Keratinocyte (primary cell): ENCODE measurements around the gene MDGA2. TPM values are rescaled to one million over a fixed set of nuclear protein-coding genes. Genes with fewer than 3 reads are reported as not detected.

ENCODE experiments used
- DNase-seq: peaks from one replicate; pipeline ENCODE4 v3.0.0-alpha.2; 2011; ENCODE audit warnings: low read depth, missing footprints, low spot score
- FAIRE-seq: peaks from 2 replicates; lab custom pipeline; 2011; peaks lifted over from hg19 to GRCh38; lab: Jason Lieb, UNC
- H2AFZ ChIP-seq: 2 replicates; pipeline ENCODE4 v1.6.0; 2012; ENCODE audit warnings: low read length, control low read depth, inconsistent platforms; ENCODE audit not compliant: control insufficient read depth
- H3K27ac ChIP-seq: 2 replicates; pipeline ENCODE4 v1.5.1; 2011; ENCODE audit warnings: low read length; ENCODE audit not compliant: control insufficient read depth, insufficient read depth
- H3K27me3 ChIP-seq: 3 replicates; pipeline ENCODE4 v1.6.0; 2011; ENCODE audit warnings: low read length; ENCODE audit not compliant: control insufficient read depth, insufficient read depth; ENCODE audit errors: extremely low read depth
- H3K36me3 ChIP-seq, 2 experiments: 2 replicates in 1 of 2; 3 replicates in 1 of 2; pipeline ENCODE4 v1.5.1; 2011; ENCODE audit warnings: low read length in 2 of 2, mild to moderate bottlenecking in 1 of 2; ENCODE audit not compliant: control insufficient read depth in 2 of 2, insufficient read depth in 2 of 2; ENCODE audit errors: extremely low read depth in 1 of 2
- H3K4me1 ChIP-seq: 3 replicates; pipeline ENCODE4 v1.5.1; 2011; ENCODE audit warnings: low read length; ENCODE audit not compliant: control insufficient read depth, insufficient read depth; ENCODE audit errors: extremely low read depth
- H3K4me2 ChIP-seq: 3 replicates; pipeline ENCODE4 v1.6.0; 2011; ENCODE audit warnings: low read depth, low read length; ENCODE audit not compliant: control insufficient read depth, insufficient read depth; ENCODE audit errors: extremely low read depth
- H3K4me3 ChIP-seq, 3 experiments: fragments of 200-600 bp in 1 of 3; sonication (generic) in 1 of 3; 2 replicates in 2 of 3; 3 replicates in 1 of 3; pipeline ENCODE4 v1.5.1; 2011 to 2016; ENCODE audit warnings: low read length in 3 of 3, mild to moderate bottlenecking in 3 of 3, control low read depth in 2 of 3, inconsistent platforms in 1 of 3, low read depth in 1 of 3, mixed read lengths in 1 of 3, mixed run types in 1 of 3, moderate library complexity in 1 of 3; ENCODE audit not compliant: control insufficient read depth in 2 of 3, insufficient read depth in 2 of 3; ENCODE audit errors: extremely low read depth in 1 of 3
- H3K79me2 ChIP-seq: 2 replicates; pipeline ENCODE4 v1.6.0; 2012; ENCODE audit warnings: low read length; ENCODE audit not compliant: control insufficient read depth, insufficient read depth
- H3K9ac ChIP-seq: 3 replicates; pipeline ENCODE4 v1.6.0; 2011; ENCODE audit warnings: low read length; ENCODE audit not compliant: control insufficient read depth, insufficient read depth; ENCODE audit errors: extremely low read depth
- H3K9me1 ChIP-seq: 3 replicates; pipeline ENCODE4 v1.6.0; 2011; ENCODE audit warnings: low read length; ENCODE audit not compliant: control insufficient read depth, insufficient read depth; ENCODE audit errors: extremely low read depth
- H3K9me3 ChIP-seq: 2 replicates; pipeline ENCODE4 v1.5.1; 2012; ENCODE audit warnings: low read depth, low read length; ENCODE audit not compliant: control insufficient read depth
- H4K20me1 ChIP-seq: 3 replicates; pipeline ENCODE4 v1.6.0; 2011; ENCODE audit warnings: low read length; ENCODE audit not compliant: control insufficient read depth, insufficient read depth; ENCODE audit errors: extremely low read depth
- CTCF ChIP-seq, 3 experiments: IDR thresholded peaks in 1 of 3; conservative IDR thresholded peaks in 1 of 3; optimal IDR thresholded peaks in 1 of 3; 2 replicates in 2 of 3; 3 replicates in 1 of 3; pipeline versions ENCODE3 to v1.5.1; 2011; ENCODE audit warnings: low read length in 3 of 3, mild to moderate bottlenecking in 3 of 3, moderate library complexity in 2 of 3, control low read depth in 1 of 3, inconsistent platforms in 1 of 3; ENCODE audit not compliant: insufficient read depth in 2 of 3; ENCODE audit errors: extremely low read depth in 1 of 3
- EZH2 ChIP-seq: IDR thresholded peaks from one replicate; pipeline ENCODE4 v1.6.1; 2012; ENCODE audit warnings: inconsistent platforms, mild to moderate bottlenecking, low read length, moderate library complexity
- dilution Hi-C: fragments of 300-500 bp; cut with MboI; formaldehyde crosslinking; loops from one replicate; pipeline ENCODE4 v1.7.0; 2020; ENCODE audit warnings: low sequenced_read_pairs; ENCODE audit not compliant: extremely low pct_ligation_motif_present
- polyA plus RNA-seq, 5 experiments: library from polyadenylated mRNA; depleted of rRNA in 3 of 5; stranded (reverse) in 3 of 5; stranded (forward) in 1 of 5; unstranded in 1 of 5; fragments of >200 nt; gene quantifications; 1 replicate in 1 of 5; 2 replicates in 3 of 5; 3 replicates in 1 of 5; pipeline versions ENCODE4 v1.2.1 to v1.2.3, GENCODE V29; 2011 to 2012; ENCODE audit warnings: missing spikeins in 2 of 5, low read depth in 1 of 5, low replicate concordance in 1 of 5

The MDGA2 gene
- polyA plus RNA-seq, 1 donor (not counting 4 experiments of a cell fraction or from before 2014, with no cell fraction given) = not detected

DNA sequence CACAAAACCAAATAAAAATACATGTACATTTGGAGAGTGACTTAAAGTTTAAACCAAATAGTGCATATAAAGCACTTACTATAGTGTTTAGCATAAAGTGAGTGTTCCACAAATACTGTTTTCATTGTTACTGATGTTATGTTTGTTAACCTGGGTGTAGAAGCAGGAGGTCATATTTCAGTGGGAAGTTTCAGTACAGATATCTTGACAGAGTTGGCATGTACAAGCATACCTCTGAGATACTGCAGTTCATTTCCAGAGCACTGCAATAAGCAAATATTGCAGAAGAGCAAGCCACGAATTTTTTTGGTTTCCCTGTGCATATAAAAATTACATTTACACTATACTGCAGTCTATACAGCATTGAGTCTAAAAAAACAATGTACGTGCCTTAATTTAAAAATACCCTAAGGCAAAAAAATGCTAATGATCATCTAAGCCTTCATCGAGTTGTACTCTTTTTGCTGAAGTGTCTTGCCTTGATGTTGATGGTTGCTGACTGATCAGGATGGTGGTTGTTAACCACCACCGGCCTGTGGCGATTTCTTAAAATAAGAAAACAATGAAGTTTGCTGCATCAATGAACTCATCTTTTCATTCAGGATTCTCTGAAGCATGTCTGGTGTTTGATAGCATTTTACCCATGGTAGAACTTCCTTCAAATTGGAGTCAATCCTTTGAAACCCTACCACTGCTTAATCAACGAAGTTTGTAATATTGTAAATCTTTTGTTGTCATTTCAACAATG is 662.7 kb downstream of the MDGA2 start:
- Histone ChIP-seq H3K27me3 (no peaks in the 10 kb centered on the region), H3K4me3 (no peak overlapping the region), H3K4me2 (no peak overlapping the region), H4K20me1 (no peaks in the 10 kb centered on the region), H3K79me2 (no peaks in the 10 kb centered on the region), H3K9me1 (no peaks in the 10 kb centered on the region), H3K9ac (no peak overlapping the region), H3K36me3 (no peaks in the 10 kb centered on the region), H2AFZ (no peak overlapping the region), H3K9me3 (no peaks in the 10 kb centered on the region), H3K4me1 (no peaks in the 10 kb centered on the region), H3K27ac (no peak overlapping the region)
- DNase-seq = no peak
- dilution Hi-C loops = no loop called here
- FAIRE-seq = no peak
- TF ChIP-seq CTCF (optimal IDR thresholded peaks at IDR 0.05 in 1 of 3, IDR thresholded peaks at IDR 0.05 in 1 of 3, conservative IDR thresholded peaks at IDR 0.05 in 1 of 3; ENCODE audit: extremely low read depth in 1 of 3, insufficient read depth in 2 of 3, low read length in 3 of 3) (no peak), EZH2 (no peak)

DNA sequence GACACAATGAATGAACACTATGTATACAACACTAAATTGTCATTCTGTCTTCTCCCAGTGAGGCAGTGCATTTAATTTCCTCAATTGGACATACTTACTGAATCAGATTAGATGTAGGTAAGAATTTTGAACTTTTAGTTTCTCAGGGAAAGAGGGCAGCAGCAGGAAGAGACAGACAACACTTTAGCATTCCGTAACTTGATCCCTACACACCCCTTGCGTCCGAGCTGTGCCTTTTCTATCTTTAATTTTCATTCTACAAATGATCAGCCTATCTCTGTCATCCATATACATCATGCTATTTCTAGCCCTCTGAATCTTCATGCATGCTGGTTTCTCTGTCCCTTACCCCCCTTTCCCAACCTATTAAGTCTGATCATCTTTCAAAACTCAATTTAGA is 665.8 kb downstream of the MDGA2 start:
- FAIRE-seq = no peak
- Histone ChIP-seq H3K4me2 (no peak overlapping the region), H3K4me1 (no peaks in the 10 kb centered on the region), H3K27me3 (no peaks in the 10 kb centered on the region), H3K27ac (no peak overlapping the region), H3K9ac (no peak overlapping the region), H3K36me3 (no peaks in the 10 kb centered on the region), H3K79me2 (no peaks in the 10 kb centered on the region), H3K9me1 (no peaks in the 10 kb centered on the region), H3K9me3 (no peaks in the 10 kb centered on the region), H2AFZ (no peak overlapping the region), H3K4me3 (no peak overlapping the region), H4K20me1 (no peaks in the 10 kb centered on the region)
- no peak for DNase-seq
- no peak for TF ChIP-seq EZH2
- no peak for TF ChIP-seq CTCF (optimal IDR thresholded peaks at IDR 0.05 in 1 of 3, IDR thresholded peaks at IDR 0.05 in 1 of 3, conservative IDR thresholded peaks at IDR 0.05 in 1 of 3; ENCODE audit: extremely low read depth in 1 of 3, insufficient read depth in 2 of 3, low read length in 3 of 3)
- dilution Hi-C loops = no loop called here
